Activated gamma-delta T cell treated with anti-CD3 and anti-CD28 coated beads, Interleukin-2, amount 50 U/mL, for 16 hours (primary cell): Measurements from ENCODE around the gene TTC28.
"Not testable (repeated sequence)": the region's sequence is repeated elsewhere in the genome, so short reads cannot be mapped to it uniquely, and the experiment has no call there.

Source experiments
- DNase-seq: peaks from one replicate; pipeline ENCODE4 v3.0.0-alpha.2; 2020; ENCODE audit warnings: low read depth

The TTC28 gene

DNA sequence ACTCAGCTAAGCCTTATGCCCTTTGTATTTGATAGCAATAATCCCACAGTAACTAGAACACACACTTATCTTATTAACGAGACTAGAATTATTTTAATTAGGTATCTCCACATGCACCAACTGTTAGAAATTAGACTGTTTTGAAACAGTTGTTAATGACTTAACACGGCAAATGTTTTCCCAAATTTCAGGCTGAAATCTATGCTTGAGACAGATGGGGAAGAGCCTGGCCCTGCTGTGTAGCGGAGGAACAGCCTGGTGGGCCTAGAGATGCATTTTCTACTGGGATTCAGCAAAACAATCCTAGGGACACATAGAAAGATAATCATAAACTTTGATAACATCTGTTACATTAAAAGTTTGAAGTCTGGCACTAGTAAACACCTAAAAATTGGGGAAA is 273.4 kb downstream of the TTC28 start:
- no peak for DNase-seq

GRCh38 chr22:28405588-28405987 is 274.1 kb downstream of the TTC28 start:
- no peak for DNase-seq

- DNase-seq = no peak
These were observed 277.1 kb downstream of the TTC28 start for GRCh38 chr22:28402539-28402938.

DNA sequence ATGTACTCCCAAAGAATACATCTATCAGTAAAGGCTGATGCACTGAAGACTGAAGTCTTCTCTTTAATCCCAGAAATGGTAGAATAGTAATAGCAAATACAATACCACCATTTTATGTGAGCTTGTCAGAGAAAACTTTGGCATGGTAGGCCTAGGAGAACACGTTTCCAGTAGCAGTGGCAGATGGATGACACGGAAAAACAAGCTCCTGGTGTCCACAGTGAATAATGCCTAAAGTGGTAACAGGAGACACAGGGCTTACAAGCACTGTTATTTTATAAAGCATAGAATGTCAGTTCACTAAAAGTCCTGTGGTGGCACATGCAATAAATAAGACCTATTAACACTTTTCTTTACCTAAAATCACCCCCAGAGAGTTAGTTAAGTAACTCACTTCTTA is 277.6 kb downstream of the TTC28 start:
- DNase-seq = no peak

DNA sequence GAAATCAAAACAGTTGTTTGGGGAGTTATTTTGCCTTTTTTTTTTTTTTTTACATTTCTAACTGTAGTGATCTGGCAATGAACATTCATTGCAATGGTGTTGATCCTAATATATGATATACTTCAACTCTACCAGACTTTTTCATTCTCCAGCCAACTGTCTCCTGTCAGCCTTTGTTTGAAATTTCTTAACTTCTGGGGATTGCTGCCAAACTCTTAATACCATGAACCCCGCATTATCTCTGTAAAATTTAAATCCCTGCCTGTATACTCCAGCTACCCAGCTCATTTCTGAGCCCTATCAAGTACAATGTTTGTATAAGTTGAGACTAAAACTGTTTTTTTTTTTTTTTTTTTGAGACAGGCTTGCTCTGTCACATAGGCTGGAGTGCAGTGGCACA is 280.7 kb downstream of the TTC28 start:
- DNase-seq = no peak

DNA sequence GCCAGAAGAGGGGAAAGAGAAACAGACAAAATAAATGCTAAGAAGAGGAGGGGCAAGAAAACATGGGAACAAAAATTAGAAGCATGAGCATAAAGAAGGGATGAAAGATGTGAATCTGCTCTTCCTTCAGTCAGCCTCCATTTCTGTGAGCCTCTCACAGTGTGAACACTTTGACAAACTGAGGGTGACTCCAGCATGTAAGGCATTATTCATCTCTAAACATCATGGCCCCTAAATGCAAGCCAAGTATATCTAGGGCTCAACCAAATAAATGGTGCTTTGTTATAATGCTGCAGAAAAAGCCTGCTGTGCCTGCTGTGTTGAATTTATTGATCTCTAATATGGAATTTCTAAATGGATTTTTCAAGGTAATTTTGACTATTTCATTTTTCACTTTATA is 281.3 kb downstream of the TTC28 start:
- DNase-seq = no peak

DNA sequence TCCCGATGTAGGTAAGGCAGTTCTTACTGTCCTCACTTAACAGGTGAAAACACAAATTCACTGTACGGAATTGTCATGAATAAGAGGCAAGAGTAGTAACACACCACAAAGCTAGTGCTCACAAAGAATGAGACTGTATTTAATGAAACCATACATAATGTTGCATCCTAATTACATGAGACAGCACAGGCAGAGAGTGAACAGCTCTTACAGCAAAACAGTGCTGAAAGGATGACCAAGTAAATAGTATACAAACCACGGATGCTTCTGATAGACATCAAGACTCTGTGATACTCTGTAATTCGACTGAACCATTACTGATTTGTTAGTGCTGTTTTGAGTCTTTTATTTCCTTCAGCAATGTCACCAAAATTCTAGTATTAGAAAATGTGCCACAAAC is 282.3 kb downstream of the TTC28 start:
- no peak for DNase-seq

- no peak for DNase-seq
These were observed 283.5 kb downstream of the TTC28 start for GRCh38 chr22:28395920-28396753.

DNA sequence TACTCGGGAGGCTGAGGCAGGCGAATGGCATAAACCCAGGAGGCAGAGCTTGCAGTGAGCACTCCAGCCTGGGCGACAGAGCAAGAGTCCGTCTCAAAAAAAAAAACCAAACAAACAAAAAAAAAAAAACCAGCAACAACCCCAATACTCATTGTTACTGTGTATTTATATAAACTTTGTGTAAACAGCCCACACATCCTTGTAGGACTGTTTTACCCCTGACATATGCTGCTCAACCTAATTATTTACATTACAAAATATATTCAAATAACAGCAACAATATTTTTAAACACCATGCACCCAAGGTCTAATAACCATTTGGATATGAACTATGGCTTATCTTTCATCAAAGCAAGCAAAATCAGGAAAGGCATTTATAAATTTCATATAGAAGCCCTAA is 284.1 kb downstream of the TTC28 start:
- DNase-seq = no peak

GRCh38 chr22:28394513-28395110 is 285.0 kb downstream of the TTC28 start:
- DNase-seq = no peak

GRCh38 chr22:28381429-28382167 is 298.0 kb downstream of the TTC28 start:
- DNase-seq = no peak

- no peak for DNase-seq
These were observed 299.7 kb downstream of the TTC28 start for GRCh38 chr22:28379951-28380350.

DNA sequence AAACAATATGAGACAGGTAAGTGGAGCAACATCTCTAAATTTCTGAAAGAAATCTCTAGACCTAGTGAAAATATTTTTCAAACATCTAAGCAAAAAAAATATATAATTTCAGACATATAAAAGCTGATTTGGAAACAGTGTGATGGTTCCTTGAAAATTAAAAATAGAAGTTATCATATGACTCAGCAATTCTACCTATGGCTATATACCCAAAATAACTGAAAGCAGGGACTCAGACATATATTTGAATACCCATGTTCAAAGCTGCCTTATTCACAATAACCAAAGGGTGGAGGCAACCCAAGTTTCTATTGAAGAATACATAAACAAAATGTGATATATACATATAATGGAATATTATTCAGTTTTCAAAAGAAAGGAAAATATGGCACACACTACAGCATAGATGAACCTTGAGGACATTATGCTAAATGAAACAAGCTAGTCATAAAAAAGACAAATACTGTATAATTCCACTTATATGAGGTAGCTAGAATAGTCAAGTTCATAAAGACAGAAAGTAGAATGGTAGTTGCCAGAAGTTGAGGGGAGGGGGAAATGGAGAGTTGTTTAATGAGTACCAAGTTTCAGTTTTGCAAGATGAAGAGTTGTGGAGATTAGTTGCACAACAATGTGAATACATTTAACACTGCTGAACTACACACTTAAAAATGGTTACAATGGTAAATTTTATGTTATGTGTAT is 300.4 kb downstream of the TTC28 start:
- no peak for DNase-seq

GRCh38 chr22:28375761-28376534 is 303.7 kb downstream of the TTC28 start:
- DNase-seq = no peak

DNA sequence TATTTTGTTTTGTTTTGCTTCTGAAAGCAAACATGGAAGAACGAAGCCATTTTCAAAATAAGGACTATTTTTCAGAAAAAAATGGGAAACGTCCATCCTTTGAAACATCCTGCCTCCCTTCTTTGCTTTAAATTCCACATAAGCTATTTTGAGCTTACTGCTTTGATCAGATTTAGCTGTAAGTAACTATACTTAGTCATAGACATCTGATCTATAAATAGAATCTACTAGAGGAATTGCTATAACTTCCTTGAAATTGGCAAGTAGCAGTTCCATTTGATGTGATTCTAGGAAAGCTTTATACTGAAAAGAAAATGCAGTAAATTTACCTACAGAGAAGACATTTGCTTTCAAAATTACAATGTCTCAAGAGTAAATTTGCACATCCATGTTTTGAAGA is 305.8 kb downstream of the TTC28 start:
- DNase-seq = no peak

- no peak for DNase-seq
These were observed 309.8 kb downstream of the TTC28 start for GRCh38 chr22:28369854-28370253.

DNA sequence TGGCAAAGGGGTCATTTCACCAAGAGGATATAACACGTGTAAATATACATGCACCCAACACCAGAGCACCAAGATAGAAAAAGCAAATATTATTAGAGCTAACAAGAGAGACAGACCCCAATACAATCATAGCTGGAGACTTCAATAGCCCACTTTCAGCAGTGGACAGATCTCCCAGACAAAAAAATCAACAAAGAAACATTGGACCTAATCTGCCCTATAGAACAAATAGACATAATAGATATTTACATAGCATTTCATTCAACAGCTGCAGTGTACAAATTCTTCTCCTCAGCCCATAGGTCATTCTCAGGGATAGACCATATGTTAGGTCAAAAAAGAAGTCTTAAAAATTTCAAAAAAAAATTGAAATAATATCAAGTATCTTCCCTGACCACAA is 312.8 kb downstream of the TTC28 start:
- DNase-seq = no peak

- DNase-seq = no peak
These were observed 314.3 kb downstream of the TTC28 start for GRCh38 chr22:28365371-28365770.

- DNase-seq = not testable (repeated sequence)
These were observed 315.5 kb downstream of the TTC28 start for GRCh38 chr22:28364105-28364504.

DNA sequence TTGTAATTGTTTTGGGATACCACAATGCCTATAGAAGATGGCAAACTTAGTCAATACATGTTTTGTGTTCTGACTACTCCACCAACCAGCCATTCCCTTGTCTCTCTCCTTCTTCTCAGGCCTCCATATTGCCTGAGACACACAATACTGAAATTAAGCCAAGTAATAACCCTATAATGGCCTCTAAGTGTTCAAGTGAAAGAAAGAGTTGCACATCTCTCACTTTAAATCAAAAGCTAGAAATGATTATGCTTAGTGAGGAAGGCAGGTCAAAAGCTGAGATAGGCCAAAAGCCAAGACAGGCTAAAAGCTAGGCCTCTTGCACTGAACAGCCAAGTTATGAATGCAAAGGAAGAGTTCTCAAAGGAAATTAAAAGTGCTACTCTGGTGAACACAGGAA is 318.7 kb downstream of the TTC28 start:
- no peak for DNase-seq

DNA sequence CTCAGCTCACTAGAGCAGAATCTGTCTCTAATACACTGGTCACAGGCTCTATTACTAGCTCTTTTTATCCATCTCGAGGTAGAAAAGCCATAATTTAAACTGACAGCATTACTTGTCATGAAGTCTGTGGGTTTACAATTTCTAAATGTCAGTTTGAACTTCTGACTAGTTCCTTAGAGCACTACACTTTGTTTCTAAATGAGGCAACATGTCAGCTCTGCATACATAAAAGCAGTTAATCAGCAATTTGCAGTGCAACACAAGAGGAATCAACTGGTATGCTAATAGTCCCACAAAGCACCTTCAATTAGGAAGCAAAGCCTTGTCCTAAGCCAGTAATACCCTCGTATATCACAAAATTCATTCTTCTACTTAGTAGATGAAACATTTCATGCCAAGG is 321.3 kb downstream of the TTC28 start:
- no peak for DNase-seq

- no peak for DNase-seq
These were observed 322.4 kb downstream of the TTC28 start for GRCh38 chr22:28357193-28357592.
